HEK293T (cell line): Measurements from ENCODE around the gene ADGRB3.

Source experiments
- CTBP1 ChIP-seq: fragments of 450-650 bp; IDR thresholded peaks from 2 replicates; pipeline ENCODE4 v1.6.1; 2016; ENCODE audit warnings: borderline replicate concordance
- ELF4 ChIP-seq: fragments of 450-650 bp; IDR thresholded peaks from 2 replicates; pipeline ENCODE4 v1.6.1; 2017; ENCODE audit warnings: antibody characterized with exemption
- FOXM1 ChIP-seq: fragments of 450-650 bp; IDR thresholded peaks from 2 replicates; pipeline ENCODE4 v1.6.1; 2017; ENCODE audit warnings: mild to moderate bottlenecking, borderline replicate concordance
- NFRKB ChIP-seq: fragments of 450-650 bp; IDR thresholded peaks from 2 replicates; pipeline ENCODE4 v1.6.1; 2016; ENCODE audit warnings: mild to moderate bottlenecking, moderate library complexity
- SUZ12 ChIP-seq: fragments of 450-650 bp; IDR thresholded peaks from 2 replicates; pipeline ENCODE4 v1.6.1; 2016; ENCODE audit warnings: mild to moderate bottlenecking
- TARDBP ChIP-seq: fragments of 450-650 bp; IDR thresholded peaks from 2 replicates; pipeline ENCODE4 v1.6.1; 2016
- TF ChIP-seq, protein P1 (sequence below): fragments of 450-650 bp; IDR thresholded peaks from 2 replicates; pipeline ENCODE4 v1.6.1; 2016

DNA sequence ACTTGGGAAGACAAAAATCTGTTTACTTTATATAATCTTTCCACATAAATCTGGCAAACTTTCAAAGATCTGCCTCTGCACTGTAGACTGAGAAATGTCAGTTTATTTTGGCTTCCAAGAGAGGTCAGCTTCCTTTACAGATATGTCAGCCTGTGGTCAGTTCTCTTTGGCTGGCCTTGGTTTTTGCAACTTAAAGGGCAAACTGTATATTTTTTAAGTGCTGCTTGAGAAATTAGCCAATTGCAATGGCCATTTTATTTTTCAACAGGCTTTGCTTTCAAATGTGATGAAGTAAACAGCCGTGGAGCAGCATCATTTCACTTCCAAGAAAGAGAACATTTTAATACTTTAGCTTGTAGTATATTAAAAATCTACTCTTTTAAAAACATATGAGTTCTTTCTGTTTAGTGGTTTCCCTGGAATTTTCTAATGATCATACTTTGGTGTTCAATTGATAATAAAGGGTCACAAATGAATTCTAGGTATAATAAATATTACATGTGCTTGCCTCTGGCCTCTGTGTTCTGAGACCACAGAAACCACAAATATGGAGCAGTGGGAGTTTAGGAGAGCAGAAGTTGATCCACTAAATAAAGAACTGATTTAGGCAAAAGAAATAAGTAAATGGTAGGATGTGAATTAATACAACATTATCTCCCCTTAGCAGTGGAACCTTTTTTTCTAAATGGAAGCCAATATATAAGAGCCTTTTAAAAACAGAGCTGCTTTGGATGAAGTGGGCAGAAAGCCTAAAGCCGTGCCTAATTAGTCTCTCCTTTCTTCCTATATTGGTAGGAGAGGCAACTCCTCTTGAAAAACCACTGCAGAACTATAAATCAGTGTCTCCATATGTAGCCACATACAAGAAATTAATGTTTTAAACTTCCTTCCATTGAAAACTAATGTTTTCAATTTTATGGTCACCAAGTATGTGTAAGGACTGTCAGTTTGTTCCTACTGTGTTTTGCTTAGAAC lies 16.2 kb downstream of the ADGRB3 start:
- TF ChIP-seq, protein P1, sequence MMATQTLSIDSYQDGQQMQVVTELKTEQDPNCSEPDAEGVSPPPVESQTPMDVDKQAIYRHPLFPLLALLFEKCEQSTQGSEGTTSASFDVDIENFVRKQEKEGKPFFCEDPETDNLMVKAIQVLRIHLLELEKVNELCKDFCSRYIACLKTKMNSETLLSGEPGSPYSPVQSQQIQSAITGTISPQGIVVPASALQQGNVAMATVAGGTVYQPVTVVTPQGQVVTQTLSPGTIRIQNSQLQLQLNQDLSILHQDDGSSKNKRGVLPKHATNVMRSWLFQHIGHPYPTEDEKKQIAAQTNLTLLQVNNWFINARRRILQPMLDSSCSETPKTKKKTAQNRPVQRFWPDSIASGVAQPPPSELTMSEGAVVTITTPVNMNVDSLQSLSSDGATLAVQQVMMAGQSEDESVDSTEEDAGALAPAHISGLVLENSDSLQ: no peak
- TF ChIP-seq NFRKB: no peak
- TF ChIP-seq TARDBP: no peak
- no peak for TF ChIP-seq ELF4
- TF ChIP-seq SUZ12: no peak
- no peak for TF ChIP-seq CTBP1
- TF ChIP-seq FOXM1: no peak
